ENCODE results near the gene LILRB5.

GRCh38 chr19:54287456-54287855 is 30.4 kb upstream of the LILRB5 start:
- TF ChIP-seq CTCF (IDR thresholded peaks at IDR 0.05), result no peak
- TF ChIP-seq POLR2A (IDR thresholded peaks at IDR 0.05), result no peak
- no peak for TF ChIP-seq EP300 (IDR thresholded peaks at IDR 0.05; ENCODE audit: low read depth)
- no peak for TF ChIP-seq POLR2AphosphoS5 (IDR thresholded peaks at IDR 0.05)

All from transverse colon (tissue), 4 donors.